WERI-Rb-1 (cell line): ENCODE data around the gene NDUFB11.

Experiments used
- DNase-seq: peaks from one replicate; pipeline ENCODE4 v3.0.0-alpha.2; 2020
- H3K27ac ChIP-seq: fragments of 250-450 bp; sonication (Bioruptor Pico); 2 replicates; pipeline ENCODE4 v1.5.1; 2020; ENCODE audit warnings: mild to moderate bottlenecking, moderate library complexity
- H3K27me3 ChIP-seq: fragments of 250-450 bp; sonication (Bioruptor Pico); 2 replicates; pipeline ENCODE4 v1.5.1; 2021; ENCODE audit warnings: mild to moderate bottlenecking, low read depth, moderate library complexity; ENCODE audit not compliant: insufficient read depth, severe bottlenecking
- H3K36me3 ChIP-seq: fragments of 250-450 bp; sonication (Bioruptor Pico); 2 replicates; pipeline ENCODE4 v1.5.1; 2020; ENCODE audit warnings: mild to moderate bottlenecking, moderate library complexity
- H3K4me3 ChIP-seq: 2 replicates; pipeline ENCODE4 v1.5.1; 2011; ENCODE audit warnings: low read depth, mild to moderate bottlenecking, control low read depth, low read length
- H3K9me3 ChIP-seq: fragments of 250-450 bp; sonication (Bioruptor Pico); 2 replicates; pipeline ENCODE4 v1.5.1; 2021; ENCODE audit warnings: mild to moderate bottlenecking, moderate library complexity; ENCODE audit not compliant: severe bottlenecking
- TF ChIP-seq, protein P1 (sequence below): IDR thresholded peaks from 2 replicates; pipeline ENCODE4 v1.5.1; 2011; ENCODE audit warnings: low read depth, mild to moderate bottlenecking, control low read depth, inconsistent platforms, low read length

NDUFB11 gene

DNA sequence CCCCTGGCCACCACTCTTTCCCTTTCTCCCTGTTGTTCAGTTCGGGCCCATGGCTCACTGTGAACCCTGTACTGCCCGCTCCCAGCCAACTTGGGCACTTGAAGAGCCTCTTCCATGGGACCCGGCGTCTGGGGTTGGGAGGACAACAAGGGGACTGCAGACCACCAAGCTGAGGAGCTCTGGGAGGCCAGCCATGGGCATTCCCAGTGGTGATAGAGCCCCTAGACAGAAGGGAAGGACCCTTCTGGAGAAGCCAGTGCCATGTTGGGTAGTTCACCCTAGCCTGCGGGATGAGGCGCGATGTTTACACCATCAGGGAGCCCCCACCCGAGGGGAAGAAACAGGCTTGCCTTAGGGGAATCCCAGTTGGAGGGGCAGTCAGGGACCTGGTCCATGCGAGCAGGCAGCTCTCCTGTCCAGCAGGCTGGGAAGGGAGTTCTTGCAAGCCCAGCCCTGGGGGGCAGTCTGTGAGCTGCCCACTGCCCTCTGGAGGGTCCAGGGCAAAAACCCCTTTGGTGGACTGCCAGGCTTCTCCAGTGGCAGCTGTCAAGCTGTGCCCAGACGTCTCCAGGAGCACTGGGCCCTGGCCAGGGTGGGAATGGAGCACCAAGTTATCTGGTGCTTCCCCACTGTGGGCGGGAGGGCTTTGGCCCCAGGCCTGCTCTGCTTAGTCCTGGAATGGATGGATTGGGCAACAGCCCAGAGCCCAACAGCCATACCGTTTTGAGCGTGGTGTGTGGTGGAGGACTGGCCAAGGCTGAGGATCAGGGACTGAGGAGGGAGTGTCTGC lies 25.4 kb upstream of the NDUFB11 start:
- TF ChIP-seq, protein P1, sequence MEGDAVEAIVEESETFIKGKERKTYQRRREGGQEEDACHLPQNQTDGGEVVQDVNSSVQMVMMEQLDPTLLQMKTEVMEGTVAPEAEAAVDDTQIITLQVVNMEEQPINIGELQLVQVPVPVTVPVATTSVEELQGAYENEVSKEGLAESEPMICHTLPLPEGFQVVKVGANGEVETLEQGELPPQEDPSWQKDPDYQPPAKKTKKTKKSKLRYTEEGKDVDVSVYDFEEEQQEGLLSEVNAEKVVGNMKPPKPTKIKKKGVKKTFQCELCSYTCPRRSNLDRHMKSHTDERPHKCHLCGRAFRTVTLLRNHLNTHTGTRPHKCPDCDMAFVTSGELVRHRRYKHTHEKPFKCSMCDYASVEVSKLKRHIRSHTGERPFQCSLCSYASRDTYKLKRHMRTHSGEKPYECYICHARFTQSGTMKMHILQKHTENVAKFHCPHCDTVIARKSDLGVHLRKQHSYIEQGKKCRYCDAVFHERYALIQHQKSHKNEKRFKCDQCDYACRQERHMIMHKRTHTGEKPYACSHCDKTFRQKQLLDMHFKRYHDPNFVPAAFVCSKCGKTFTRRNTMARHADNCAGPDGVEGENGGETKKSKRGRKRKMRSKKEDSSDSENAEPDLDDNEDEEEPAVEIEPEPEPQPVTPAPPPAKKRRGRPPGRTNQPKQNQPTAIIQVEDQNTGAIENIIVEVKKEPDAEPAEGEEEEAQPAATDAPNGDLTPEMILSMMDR: no peak
- no peak for DNase-seq
- Histone ChIP-seq H3K27ac (no peak overlapping the region), H3K27me3 (peaks cover 12% of the 10 kb centered on the region), H3K9me3 (no peaks in the 10 kb centered on the region), H3K36me3 (peaks cover 22% of the 10 kb centered on the region), H3K4me3 (no peak overlapping the region)

DNA sequence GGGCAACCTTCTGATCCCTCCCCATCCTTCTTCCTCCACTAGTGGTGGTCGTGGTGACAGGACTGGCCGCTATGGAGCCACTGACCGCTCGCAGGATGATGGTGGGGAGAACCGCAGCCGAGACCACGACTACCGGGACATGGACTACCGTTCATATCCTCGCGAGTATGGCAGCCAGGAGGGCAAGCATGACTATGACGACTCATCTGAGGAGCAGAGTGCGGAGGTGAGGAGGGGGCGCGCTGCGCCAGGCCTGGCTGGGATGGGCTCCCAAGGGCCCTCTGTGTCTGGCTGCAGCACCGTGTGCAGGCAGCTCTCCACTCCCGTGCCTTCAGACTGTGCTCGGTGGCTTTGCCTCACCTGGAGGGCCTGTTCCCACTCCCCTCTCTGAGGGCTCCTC lies 24.8 kb upstream of the NDUFB11 start:
- Histone ChIP-seq H3K9me3 (no peaks in the 10 kb centered on the region), H3K27ac (no peak overlapping the region), H3K4me3 (no peak overlapping the region), H3K27me3 (peaks cover 12% of the 10 kb centered on the region), H3K36me3 (peaks cover 22% of the 10 kb centered on the region)
- no peak for DNase-seq
- TF ChIP-seq, protein P1: no peak

DNA sequence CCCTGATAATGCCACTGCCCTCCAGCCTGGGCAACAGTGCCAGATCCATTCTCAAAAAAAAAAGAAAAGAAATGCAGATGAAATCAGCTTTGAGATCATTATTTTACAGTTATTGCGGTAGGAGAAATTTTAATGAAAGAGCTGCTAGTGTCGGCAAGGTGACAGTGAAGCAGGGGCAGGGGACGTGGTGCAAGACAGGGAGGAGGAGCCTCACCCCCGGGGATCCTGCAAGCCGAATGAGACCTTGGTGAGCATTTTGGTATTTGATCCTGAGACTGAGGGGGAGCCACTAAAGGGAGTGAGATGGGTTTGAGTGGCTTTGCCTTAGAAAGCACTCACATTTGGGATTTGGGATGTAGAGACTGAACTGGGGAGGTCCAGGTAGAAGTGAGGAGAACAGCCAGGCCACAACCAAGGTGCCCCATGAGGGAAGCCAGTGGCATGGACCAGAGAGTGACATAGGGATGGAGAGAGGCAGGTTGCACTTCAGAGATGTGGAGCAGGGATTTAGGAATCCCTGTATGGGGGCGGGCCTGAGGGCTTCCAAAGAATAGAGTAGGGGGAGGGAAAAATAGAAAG lies 24.1 kb upstream of the NDUFB11 start:
- H3K9me3 ChIP-seq: no peaks in the 10 kb centered on the region
- TF ChIP-seq, protein P1: no peak
- peaks cover 19% of the 10 kb centered on the region for H3K36me3 ChIP-seq
- H3K4me3 ChIP-seq: no peak overlapping the region
- no peak for DNase-seq
- H3K27me3 ChIP-seq: peaks cover 12% of the 10 kb centered on the region
- no peak overlapping the region for H3K27ac ChIP-seq

DNA sequence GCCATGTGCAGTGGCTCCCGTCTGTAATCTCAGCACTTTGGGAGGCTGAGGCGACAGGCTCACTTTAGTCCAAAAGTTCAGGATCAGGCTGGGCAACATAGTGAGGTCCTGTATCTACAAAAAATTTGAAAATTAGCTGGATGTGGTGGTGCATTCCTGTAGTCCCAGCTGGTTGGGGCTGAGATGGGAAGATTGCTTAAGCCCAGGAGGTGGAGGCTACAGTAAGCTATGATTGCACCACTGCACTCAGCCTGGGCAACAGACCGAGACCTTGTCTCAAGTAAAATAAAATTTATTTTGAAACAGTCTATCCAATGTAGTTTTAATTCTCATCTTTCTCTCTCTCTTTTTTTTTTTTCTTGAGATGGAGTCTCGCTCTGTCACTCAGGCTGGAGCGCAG lies 21.6 kb upstream of the NDUFB11 start:
- H3K27ac ChIP-seq: no peak overlapping the region
- H3K36me3 ChIP-seq: peaks cover 13% of the 10 kb centered on the region
- TF ChIP-seq, protein P1: no peak
- no peak overlapping the region for H3K4me3 ChIP-seq
- DNase-seq: no peak
- peaks cover 16% of the 10 kb centered on the region for H3K27me3 ChIP-seq
- no peaks in the 10 kb centered on the region for H3K9me3 ChIP-seq

DNA sequence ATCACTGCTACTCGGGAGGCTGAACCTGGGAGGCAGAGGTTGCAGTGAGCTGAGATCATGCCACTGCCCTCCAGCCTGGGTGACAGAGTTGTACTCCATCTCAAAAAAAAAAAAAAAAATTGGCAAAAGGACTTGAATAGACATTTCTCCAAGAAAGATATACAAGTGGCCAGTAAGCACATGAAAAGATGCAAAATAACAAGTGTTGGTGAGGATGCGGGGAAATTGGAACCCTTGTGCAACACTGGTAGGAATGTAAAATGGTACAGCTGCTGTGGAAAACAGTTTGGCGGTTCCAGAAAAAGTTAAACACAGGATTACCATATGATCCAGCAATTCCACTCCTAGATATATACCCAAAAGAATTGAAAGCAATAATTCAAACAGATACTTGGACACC lies 19.9 kb upstream of the NDUFB11 start:
- Histone ChIP-seq H3K27ac (no peak overlapping the region), H3K4me3 (no peak overlapping the region), H3K9me3 (no peaks in the 10 kb centered on the region), H3K36me3 (peaks cover 6% of the 10 kb centered on the region), H3K27me3 (peaks cover 13% of the 10 kb centered on the region)
- no peak for DNase-seq
- TF ChIP-seq, protein P1: no peak
